ENCODE measurements around the gene CHP1.
"Not testable (repeated sequence)": the region's sequence is repeated elsewhere in the genome, so short reads cannot be mapped to it uniquely, and the experiment has no call there.

CHP1 gene

DNA sequence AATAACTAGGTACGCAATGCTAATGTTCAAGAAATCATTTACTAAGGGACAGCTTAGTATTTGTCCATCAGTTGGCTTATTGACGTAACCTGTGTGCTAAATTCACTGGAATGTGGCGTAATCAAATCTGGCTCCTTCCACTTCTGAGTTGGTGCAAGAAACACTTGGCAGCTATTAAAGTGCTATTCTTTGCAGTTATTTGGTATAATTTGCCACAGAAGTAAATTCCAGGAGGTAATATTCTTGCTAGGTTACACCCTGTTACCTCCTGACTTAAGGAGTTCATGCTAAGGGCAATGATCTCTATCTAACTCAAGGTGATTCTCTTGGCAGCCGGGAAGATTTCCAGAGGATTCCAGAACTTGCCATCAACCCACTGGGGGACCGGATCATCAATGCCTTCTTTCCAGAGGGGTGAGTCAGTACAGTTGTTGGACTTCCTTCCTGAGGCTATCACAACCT lies 25.5 kb downstream of the CHP1 start:
- DNase-seq (ENCODE audit: low spot score), result no peak

- DNase-seq (ENCODE audit: low spot score), result no peak
Observed at GRCh38 chr15:41258750-41259471, 27.8 kb downstream of the CHP1 start.

GRCh38 chr15:41259546-41260189 lies 28.6 kb downstream of the CHP1 start:
- DNase-seq (ENCODE audit: low spot score), result no peak

GRCh38 chr15:41260924-41261323 lies 29.9 kb downstream of the CHP1 start:
- DNase-seq (ENCODE audit: low spot score), result not testable (repeated sequence)

GRCh38 chr15:41262571-41262970 lies 31.5 kb downstream of the CHP1 start:
- no peak for DNase-seq (ENCODE audit: low spot score)

DNA sequence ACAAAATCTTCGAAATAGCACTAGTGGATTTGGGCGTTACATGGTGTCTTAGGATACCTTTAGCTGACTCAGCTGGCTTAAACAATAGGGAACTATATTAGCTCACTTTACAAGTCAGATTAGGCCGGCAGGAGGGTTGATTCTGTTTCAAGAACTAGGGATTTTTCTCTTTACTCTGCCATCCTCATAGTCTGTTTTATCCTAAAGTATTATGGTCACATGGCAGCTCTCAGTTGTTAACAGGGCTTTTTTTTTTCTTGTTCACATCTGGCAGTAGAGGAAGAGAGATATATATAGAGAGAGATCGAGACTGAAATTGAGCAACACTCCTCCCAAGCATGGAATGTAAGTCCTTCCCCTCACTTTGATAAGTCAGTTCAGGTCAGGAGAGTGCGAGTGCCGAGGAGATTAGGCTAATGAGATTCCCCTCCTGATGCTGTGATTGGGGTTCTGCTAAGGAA lies 32.9 kb downstream of the CHP1 start:
- DNase-seq (ENCODE audit: low spot score), result no peak

DNA sequence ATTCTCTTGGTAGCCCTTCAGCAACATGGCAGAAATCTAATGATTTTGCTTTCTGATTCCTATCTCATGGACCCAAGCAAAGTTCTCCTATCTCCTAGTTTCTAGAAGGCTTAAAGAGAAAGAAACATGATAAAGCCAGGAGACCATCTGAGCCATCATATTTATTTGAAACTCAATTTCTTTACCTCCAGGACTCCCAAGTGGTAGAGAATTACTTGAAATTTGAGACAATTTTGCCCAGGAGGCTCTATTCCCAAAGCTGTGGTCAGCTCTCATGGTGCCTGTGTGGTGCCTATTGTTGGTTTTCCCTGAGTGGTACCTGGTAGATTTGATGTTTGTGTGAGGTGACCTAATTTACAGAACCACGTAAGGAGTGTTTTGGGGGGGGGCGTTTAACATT lies 38.8 kb downstream of the CHP1 start:
- DNase-seq (ENCODE audit: low spot score), result no peak

DNA sequence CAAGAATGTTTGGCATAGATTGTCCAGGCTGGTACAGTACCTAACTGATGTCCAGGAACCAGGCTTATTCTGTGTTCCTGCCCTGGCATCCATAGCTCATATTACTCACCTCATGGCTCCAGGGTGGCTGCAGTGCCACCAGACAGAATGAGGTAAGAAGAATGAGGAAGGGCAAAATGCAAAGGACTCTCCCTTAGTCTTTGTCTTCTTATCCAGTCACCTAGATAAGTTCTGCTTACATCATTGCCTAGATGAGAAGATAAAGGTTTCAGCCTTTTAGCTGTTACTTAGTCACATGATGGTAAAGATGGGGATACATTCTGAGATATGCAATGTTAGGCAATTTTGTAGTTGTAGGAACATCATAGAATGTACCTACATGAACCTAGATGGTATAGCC lies 45.8 kb downstream of the CHP1 start:
- no peak for DNase-seq (ENCODE audit: low spot score)

- no peak for DNase-seq (ENCODE audit: low spot score)
Observed at GRCh38 chr15:41278319-41278718, 47.3 kb downstream of the CHP1 start.

GRCh38 chr15:41279535-41280283 lies 48.6 kb downstream of the CHP1 start:
- DNase-seq (ENCODE audit: low spot score), result no peak

DNA sequence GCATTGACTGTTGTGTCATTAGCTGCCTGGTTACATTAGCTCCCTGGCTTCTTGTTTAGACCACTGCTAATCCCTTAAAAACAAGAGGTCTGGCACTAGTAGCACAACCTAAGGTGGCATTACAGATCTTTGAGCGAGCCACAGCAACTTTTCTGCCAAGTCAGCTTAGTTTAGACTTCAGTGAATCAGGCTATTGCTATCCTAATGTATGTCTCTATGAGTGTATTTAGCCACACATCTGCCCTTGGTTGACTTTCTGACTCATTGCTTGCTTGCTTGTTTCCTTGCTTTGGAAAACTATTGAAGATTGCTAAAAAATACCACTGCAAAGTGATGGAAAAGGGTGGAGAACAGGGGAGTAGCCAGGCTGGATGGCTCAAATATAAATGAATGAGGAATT lies 50.2 kb downstream of the CHP1 start:
- DNase-seq (ENCODE audit: low spot score), result no peak

- not testable (repeated sequence) for DNase-seq (ENCODE audit: low spot score)
Observed at GRCh38 chr15:41282436-41282835, 51.4 kb downstream of the CHP1 start.

GRCh38 chr15:41282980-41283652 lies 52.0 kb downstream of the CHP1 start:
- DNase-seq (ENCODE audit: low spot score), result not testable (repeated sequence)

DNA sequence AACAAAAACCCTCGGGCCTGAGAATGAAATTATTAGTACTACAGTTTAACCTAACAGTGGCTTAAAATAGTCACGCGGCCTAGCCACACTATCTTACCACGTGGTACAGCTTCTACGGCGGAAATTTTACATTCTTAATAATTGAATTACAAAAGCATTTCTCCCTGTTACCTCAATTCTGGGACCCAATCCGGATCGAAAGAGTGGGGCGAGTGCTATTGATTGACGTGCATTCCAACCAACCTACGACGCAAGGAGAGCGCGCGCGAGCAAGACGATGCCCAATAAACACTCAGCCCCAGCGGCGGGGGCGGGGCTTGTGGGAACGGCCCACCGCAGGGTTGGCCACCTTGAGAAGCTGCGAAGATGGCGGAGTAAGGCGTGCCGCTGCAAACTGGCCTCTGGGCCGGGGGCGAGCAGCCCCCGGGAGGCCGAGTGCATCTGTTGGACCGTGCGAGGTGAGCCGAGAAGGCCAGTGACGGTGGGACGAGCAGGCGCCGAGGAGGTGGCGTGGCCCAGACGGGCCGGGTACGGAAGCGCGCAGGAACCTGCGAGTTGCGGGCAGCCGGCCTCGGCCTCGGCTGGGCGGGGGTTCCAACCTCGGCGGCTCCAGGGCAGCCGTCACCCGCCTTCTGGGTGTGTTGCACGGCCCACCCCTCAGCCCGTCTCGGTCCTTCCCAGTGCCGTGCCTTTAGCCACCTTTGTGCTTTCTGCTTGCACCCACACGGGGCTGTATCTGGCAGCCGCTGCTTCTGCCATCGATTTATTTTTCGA lies 52.8 kb downstream of the CHP1 start:
- DNase-seq (ENCODE audit: low spot score), result peak; percentile 99

GRCh38 chr15:41284427-41285177 lies 53.5 kb downstream of the CHP1 start:
- DNase-seq (ENCODE audit: low spot score), result peak; percentile 59

- no peak for DNase-seq (ENCODE audit: low spot score)
Observed at GRCh38 chr15:41285285-41285684, 54.2 kb downstream of the CHP1 start.

DNA sequence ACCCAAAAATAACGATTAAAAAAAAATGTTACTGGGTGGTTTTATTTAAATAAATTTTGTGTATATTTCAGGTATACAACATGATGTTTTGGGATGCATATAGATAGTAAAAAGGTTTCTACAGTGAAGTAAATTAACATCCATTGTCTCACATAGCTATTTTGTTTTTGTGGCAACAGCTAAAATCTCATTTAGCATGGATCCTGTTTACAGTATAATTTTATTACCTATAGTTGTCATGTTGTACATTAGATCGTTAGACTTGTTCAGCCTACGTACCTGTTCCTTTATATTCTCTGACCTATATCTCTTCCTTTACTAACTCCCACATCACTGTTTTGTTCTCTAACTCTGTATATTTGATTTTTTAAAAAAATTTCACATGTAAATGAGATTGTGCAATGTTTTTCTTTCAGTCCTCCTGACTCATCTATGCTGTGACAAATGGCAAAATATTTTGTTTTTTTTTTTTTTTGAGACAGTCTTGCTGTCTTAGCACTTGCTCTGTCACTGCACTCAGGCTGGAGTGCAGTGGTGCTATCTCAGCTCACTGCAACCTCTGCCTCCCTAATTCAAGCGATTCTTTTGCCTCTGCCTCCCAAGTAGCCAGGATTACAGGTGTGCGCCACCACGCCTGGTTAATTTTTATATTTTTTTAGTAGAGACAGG lies 55.7 kb downstream of the CHP1 start:
- no peak for DNase-seq (ENCODE audit: low spot score)

- DNase-seq (ENCODE audit: low spot score), result no peak
Observed at GRCh38 chr15:41288464-41288863, 57.4 kb downstream of the CHP1 start.

- no peak for DNase-seq (ENCODE audit: low spot score)
Observed at GRCh38 chr15:41289953-41290352, 58.9 kb downstream of the CHP1 start.

- DNase-seq (ENCODE audit: low spot score), result no peak
Observed at GRCh38 chr15:41291065-41291631, 60.1 kb downstream of the CHP1 start.

Measured in CD4-positive, alpha-beta T cell treated with Interleukin-2 at 100 ng/mL for 4 hours (primary cell).